ENCODE data around the gene AQP3. TPM values are rescaled to one million over a fixed set of nuclear protein-coding genes. Genes with fewer than 3 reads are reported as not detected.

Gene AQP3
- total RNA-seq, 2 experiments from 2014 or later, result 16.0 to 30.6 TPM

GRCh38 chr9:33437898-33438297, 9.5 kb downstream of the AQP3 start:
- ChIA-PET CTCF (ENCODE audit: unreplicated experiment) (interaction anchor here (1.1 to 1.9 kb wide), 4 partner anchors 10 to 29 kb away, joined by 3 to 13 read pairs (median 4); partner anchors contain the start of gene AQP3), POLR2A (interaction anchor here (0.6 to 1.8 kb wide), 7 partner anchors 9 to 158 kb away, joined by 3 to 9 read pairs (median 4); partner anchors contain the start of gene AQP3)
- H3K79me2 ChIP-seq (ENCODE audit: insufficient read depth, low read depth, low read length), result no peaks in the 10 kb centered on the region
- H3K4me2 ChIP-seq (ENCODE audit: low read length), result no peak overlapping the region
- intact Hi-C loops (cut with micrococcal nuclease; ENCODE audit: unreplicated experiment), result no loop called here
- peak; percentile 37 for DNase-seq (ENCODE audit: low spot score)
- H2AFZ ChIP-seq (ENCODE audit: low read length), result no peak overlapping the region
- no peaks in the 10 kb centered on the region for H3K9me2 ChIP-seq (ENCODE audit: insufficient read depth, low read length)
- BruUV-seq (replicated peaks), result no TSS peak
- H3K27ac ChIP-seq (ENCODE audit: low read depth, low read length, poor library complexity, severe bottlenecking), result no peak overlapping the region
- TF ChIP-seq CTCF (conservative IDR thresholded peaks at IDR 0.05; ENCODE audit: low read length) (no peak), EZH2phosphoT487 (IDR thresholded peaks at IDR 0.05; ENCODE audit: borderline replicate concordance, low read depth, low read length) (no peak)
- H4K20me1 ChIP-seq (ENCODE audit: insufficient read depth, low read length), result no peaks in the 10 kb centered on the region
- no peaks in the 10 kb centered on the region for H3K9me3 ChIP-seq (ENCODE audit: low read length)
- no peak overlapping the region for H3K4me3 ChIP-seq (ENCODE audit: low read depth, low read length, poor library complexity, severe bottlenecking)
- H3K36me3 ChIP-seq (ENCODE audit: insufficient read depth, low read length), result no peaks in the 10 kb centered on the region
- peaks cover 4% of the 10 kb centered on the region for H3K4me1 ChIP-seq (ENCODE audit: insufficient read depth, low read length, poor library complexity, severe bottlenecking)

GRCh38 chr9:33437205-33437604, 10.2 kb downstream of the AQP3 start:
- TF ChIP-seq CTCF (conservative IDR thresholded peaks at IDR 0.05; ENCODE audit: low read length) (no peak), EZH2phosphoT487 (IDR thresholded peaks at IDR 0.05; ENCODE audit: borderline replicate concordance, low read depth, low read length) (no peak)
- H3K27ac ChIP-seq (ENCODE audit: low read depth, low read length, poor library complexity, severe bottlenecking), result no peak overlapping the region
- peaks cover 4% of the 10 kb centered on the region for H3K4me1 ChIP-seq (ENCODE audit: insufficient read depth, low read length, poor library complexity, severe bottlenecking)
- no peaks in the 10 kb centered on the region for H3K36me3 ChIP-seq (ENCODE audit: insufficient read depth, low read length)
- no peaks in the 10 kb centered on the region for H3K79me2 ChIP-seq (ENCODE audit: insufficient read depth, low read depth, low read length)
- H2AFZ ChIP-seq (ENCODE audit: low read length), result no peak overlapping the region
- intact Hi-C loops (cut with micrococcal nuclease; ENCODE audit: unreplicated experiment), result no loop called here
- no TSS peak for BruUV-seq (replicated peaks)
- H3K4me2 ChIP-seq (ENCODE audit: low read length), result no peak overlapping the region
- H3K9me2 ChIP-seq (ENCODE audit: insufficient read depth, low read length), result no peaks in the 10 kb centered on the region
- no peak for DNase-seq (ENCODE audit: low spot score)
- POLR2A ChIA-PET, result interaction anchor here (1.1 to 1.8 kb wide), 2 partner anchors 10 to 17 kb away, joined by 5 to 9 read pairs; partner anchors contain the start of gene AQP3
- CTCF ChIA-PET (ENCODE audit: unreplicated experiment), result interaction anchor here (0.6 to 1.9 kb wide), 5 partner anchors 9 to 30 kb away, joined by 3 to 6 read pairs (median 3); no protein-coding TSS in a partner anchor
- H3K9me3 ChIP-seq (ENCODE audit: low read length), result no peaks in the 10 kb centered on the region
- H4K20me1 ChIP-seq (ENCODE audit: insufficient read depth, low read length), result no peaks in the 10 kb centered on the region
- no peak overlapping the region for H3K4me3 ChIP-seq (ENCODE audit: low read depth, low read length, poor library complexity, severe bottlenecking)

GRCh38 chr9:33436445-33436844, 10.9 kb downstream of the AQP3 start:
- H3K4me2 ChIP-seq (ENCODE audit: low read length), result no peak overlapping the region
- BruUV-seq (replicated peaks), result no TSS peak
- no peak overlapping the region for H3K27ac ChIP-seq (ENCODE audit: low read depth, low read length, poor library complexity, severe bottlenecking)
- H3K9me2 ChIP-seq (ENCODE audit: insufficient read depth, low read length), result no peaks in the 10 kb centered on the region
- no peak for DNase-seq (ENCODE audit: low spot score)
- no peaks in the 10 kb centered on the region for H3K36me3 ChIP-seq (ENCODE audit: insufficient read depth, low read length)
- H3K79me2 ChIP-seq (ENCODE audit: insufficient read depth, low read depth, low read length), result no peaks in the 10 kb centered on the region
- no peaks in the 10 kb centered on the region for H3K9me3 ChIP-seq (ENCODE audit: low read length)
- H3K4me1 ChIP-seq (ENCODE audit: insufficient read depth, low read length, poor library complexity, severe bottlenecking), result peaks cover 4% of the 10 kb centered on the region
- H4K20me1 ChIP-seq (ENCODE audit: insufficient read depth, low read length), result no peaks in the 10 kb centered on the region
- ChIA-PET CTCF (ENCODE audit: unreplicated experiment) (no interaction called here), POLR2A (no interaction called here)
- TF ChIP-seq CTCF (conservative IDR thresholded peaks at IDR 0.05; ENCODE audit: low read length) (no peak), EZH2phosphoT487 (IDR thresholded peaks at IDR 0.05; ENCODE audit: borderline replicate concordance, low read depth, low read length) (no peak)
- intact Hi-C loops (cut with micrococcal nuclease; ENCODE audit: unreplicated experiment), result no loop called here
- H3K4me3 ChIP-seq (ENCODE audit: low read depth, low read length, poor library complexity, severe bottlenecking), result no peak overlapping the region
- no peak overlapping the region for H2AFZ ChIP-seq (ENCODE audit: low read length)

Data from OCI-LY7 (cell line).